ENCODE results near the gene MACROD2.

MACROD2 gene

DNA sequence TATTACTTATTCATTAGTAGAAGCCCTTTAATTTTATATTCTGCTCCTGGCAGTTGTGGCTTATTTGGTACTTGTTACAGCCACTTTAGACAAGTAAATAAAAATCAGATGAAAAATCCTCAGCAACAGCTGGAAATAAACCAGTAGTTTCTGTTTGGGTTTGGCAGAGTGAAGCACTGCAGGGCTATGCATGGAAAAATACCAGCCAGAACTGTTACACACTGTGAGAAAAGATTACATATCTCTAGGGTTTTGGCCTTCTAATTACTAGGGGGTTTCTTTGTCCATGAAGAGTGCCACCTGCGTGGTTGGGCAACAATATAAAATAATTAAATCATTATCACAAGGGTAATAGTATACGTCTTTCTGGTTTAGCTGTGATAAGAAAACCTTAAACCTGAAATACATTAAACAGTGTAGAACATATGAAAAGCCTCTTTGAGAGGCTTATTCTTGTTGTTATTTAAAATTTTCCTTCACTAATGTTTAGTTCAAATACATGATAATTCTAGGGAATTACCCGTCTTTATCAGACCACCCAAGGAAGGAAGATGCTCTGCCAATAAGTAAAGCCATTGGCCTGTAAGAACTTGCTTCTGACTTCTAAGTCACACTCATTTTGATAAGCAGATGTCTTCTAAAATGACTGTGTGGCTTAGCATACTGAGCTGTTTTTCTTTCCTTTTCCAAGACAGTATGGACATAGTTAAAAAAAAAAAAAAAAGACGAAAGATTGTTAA lies 662.1 kb downstream of the MACROD2 start:
- DNase-seq (ENCODE audit: low read depth) = no peak

DNA sequence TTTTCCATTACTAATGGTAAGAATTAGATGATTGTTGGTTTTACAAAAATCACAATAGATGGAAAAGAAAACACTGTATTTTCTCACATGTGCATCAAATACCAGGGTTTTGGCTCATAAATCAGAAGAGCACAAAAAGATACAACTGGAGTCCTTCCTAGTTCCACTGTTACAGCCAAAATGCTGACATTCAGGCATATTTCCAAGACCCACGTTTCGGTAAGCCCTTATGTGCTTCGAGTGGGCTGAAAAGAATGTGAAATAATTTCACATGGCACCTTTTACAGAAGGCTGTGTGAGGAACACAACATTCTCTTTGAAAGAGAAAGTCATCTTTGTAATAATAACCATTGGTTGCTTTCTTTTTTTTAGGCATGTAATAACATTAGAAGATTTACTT lies 668.8 kb downstream of the MACROD2 start:
- no peak for DNase-seq (ENCODE audit: low read depth)

- DNase-seq (ENCODE audit: low read depth) = no peak
Observed at GRCh38 chr20:14666696-14667095, 671.4 kb downstream of the MACROD2 start.

DNA sequence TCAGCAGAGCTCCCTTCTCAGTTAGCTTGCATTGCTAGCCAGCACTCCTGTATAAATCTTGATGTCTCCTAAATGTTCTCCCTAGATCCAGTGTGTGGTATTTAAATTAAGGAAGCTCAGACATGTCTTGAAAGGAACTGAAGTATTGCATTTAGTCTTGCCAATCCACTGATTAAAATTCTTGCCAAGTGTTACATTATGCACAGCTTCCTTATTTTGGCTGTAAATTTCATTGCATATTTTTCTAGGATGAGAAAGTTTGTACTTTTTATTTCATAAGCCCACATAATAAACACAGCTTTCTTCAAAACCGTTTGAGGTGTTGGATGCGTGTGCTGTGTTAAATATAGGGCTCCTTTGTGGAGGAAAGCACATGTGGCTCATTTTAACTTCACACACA lies 671.9 kb downstream of the MACROD2 start:
- no peak for DNase-seq (ENCODE audit: low read depth)

- no peak for DNase-seq (ENCODE audit: low read depth)
Observed at GRCh38 chr20:14672066-14672465, 676.8 kb downstream of the MACROD2 start.

DNA sequence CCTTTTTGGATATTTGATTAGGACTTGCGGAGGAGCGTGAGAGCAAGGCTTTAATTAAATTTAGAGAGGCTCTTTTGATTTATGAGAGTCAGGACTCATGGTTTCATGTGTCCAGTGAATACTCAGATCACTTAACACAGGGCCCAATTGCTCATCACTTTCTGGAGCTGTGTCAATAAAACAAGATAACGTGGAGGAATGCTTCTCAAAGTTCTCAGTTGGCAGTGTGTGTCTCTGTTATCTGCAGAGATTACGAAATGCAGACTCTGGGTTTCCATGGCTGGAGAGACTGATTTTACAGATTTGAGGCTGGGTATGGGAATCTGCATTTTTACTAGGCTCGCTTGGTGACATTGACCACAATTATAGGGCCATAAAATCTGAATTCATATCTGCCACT lies 677.8 kb downstream of the MACROD2 start:
- DNase-seq (ENCODE audit: low read depth) = no peak

- no peak for DNase-seq (ENCODE audit: low read depth)
Observed at GRCh38 chr20:14677455-14677854, 682.1 kb downstream of the MACROD2 start.

- no peak for DNase-seq (ENCODE audit: low read depth)
Observed at GRCh38 chr20:14685183-14685582, 689.9 kb downstream of the MACROD2 start.

DNA sequence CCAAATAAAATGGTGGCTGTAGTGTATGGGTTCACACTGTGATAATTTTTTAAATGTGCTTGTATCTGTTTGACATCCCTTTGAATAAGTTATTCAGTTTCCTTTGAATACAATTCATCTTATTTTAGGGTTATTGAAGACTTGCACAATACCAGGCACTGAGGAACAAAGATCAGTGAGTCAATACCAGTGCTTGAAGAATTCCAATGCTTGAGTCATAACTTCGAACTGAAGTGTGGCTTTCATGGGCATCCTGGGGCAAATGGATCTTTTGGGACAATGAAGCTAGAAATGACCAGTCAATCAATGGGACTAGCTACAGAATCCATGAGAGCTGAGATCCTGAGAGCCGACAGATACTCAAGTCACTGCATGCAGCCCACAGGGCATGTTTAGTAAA lies 692.0 kb downstream of the MACROD2 start:
- DNase-seq (ENCODE audit: low read depth) = no peak

- DNase-seq (ENCODE audit: low read depth) = no peak
Observed at GRCh38 chr20:14688005-14688404, 692.7 kb downstream of the MACROD2 start.

DNA sequence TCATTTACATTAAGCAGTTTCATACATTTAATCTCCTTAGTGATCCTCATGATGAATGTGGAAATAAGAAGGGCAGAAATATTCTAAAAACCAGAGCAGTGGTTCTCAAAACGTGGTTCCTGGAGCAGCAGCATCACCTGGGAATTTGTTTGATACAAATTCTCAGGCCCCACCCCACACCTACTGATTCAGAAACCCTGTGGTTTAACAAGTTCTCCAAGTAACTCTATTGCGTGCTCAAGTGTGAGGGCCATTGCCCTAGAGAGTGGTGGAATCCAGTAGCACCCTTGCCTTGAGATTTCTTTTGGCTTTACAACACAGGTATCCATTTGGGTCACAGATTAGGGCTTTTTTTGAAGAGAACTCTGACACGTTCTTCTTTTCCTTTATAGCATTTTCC lies 696.7 kb downstream of the MACROD2 start:
- DNase-seq (ENCODE audit: low read depth) = no peak

DNA sequence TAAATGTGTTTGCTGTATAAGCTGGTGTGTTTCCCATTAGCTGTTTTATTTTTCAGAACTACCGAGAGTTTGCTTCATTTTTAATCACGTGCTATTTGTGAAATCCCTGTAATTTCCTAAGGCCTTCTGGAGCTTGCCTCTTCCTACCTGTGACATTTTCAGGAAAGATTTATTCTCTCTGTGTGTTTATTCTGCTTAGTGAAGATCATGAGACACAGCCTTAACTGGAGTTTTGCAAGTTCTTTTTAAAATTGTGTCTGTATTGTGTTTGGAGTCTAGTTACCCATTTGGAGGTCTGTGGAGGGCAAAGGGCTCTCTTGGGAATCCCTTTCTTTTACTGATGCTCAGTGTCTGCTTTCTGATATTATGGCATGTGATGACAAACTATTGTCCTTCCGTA lies 701.2 kb downstream of the MACROD2 start:
- DNase-seq (ENCODE audit: low read depth) = no peak

DNA sequence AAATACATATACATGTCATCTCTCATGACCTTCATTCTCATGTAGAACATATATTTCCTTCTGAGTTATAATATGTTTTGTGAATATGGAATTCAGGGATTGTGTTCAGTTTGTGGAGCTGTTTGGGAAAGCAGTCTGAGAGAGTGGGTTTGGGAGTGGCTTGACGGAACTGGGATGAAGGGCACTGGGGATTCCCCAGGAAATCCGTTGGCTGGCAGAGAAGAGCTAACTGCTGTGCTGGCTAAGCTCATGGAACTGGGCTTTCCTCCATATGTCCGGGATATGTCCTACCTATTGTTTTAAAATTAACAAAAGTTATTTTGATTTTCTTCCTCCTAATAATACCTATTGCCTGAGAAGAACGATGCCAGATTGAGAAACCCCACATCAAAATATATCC lies 701.6 kb downstream of the MACROD2 start:
- DNase-seq (ENCODE audit: low read depth) = no peak

- no peak for DNase-seq (ENCODE audit: low read depth)
Observed at GRCh38 chr20:14698125-14698524, 702.8 kb downstream of the MACROD2 start.

DNA sequence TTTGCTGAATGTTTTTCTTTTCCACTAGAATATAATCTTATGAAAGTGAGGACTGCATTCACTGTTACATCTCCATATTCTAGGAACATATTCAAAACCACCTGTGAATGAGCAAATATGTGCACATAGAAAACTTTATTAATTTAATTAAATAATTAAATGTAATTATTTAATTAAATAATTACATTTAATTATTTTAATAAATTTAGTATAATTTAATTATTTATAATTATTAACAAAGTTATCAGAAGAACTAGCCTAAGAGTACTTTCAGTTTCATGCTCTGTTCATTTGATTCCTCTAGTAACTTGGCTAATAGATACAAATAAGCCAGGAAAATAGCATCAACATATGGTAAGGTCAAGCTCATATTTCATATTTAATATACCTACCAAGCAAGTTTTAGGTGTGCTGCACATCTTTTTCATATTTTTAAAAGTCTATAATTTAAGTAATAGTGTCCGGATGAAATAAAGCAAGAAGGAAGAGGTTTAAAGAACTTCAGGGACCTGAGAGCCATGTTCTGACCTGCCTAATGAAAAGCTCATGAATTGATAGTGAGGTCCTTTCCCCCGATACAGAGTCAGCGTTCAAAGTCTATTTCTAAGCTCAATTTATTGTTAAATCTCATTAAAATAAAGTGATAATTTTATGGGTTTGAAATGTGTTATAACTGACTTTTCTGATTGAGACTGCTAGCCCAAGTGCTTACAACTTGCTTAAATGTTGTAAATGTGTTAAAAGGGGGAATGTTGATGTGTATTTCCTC lies 703.5 kb downstream of the MACROD2 start:
- no peak for DNase-seq (ENCODE audit: low read depth)

- DNase-seq (ENCODE audit: low read depth) = no peak
Observed at GRCh38 chr20:14700639-14700960, 705.3 kb downstream of the MACROD2 start.

DNA sequence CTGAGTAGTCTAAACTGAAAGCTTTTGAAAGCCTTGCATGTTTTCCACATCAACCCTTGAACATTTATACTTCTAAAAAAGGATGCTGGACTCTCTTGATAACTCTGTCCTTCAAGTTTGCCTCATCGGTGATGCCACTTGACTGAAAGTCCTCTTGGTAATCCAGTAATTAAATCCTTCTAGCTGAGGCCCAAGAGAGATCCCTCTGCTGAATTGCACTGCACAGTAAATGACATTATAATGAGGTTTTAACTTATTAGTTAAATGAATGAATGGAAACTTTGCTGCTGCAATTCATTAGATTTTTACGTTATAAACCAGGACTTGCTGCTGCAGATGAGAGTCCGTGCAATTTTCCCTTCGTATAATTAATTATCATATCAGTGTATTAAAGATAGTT lies 706.0 kb downstream of the MACROD2 start:
- DNase-seq (ENCODE audit: low read depth) = no peak

DNA sequence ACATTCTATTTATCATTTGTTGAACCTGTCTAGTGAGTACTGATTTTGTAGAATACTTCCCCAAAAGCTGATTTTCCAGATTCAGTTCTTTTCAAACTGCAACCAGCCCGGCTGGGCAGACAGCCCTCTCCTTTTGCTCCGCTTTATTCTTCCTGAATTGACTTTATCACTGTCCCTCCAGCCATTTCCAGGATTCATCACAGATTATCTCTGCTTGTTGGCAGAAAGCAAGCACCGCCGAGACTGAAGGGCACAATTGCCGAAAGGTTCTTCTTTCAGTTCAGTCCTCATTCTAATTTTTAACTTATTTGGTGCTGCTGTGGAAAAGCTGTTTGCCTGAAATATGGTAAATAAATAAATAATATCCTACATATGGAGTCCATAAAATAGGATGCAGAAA lies 711.2 kb downstream of the MACROD2 start:
- no peak for DNase-seq (ENCODE audit: low read depth)

- no peak for DNase-seq (ENCODE audit: low read depth)
Observed at GRCh38 chr20:14707026-14707680, 711.8 kb downstream of the MACROD2 start.

- DNase-seq (ENCODE audit: low read depth) = no peak
Observed at GRCh38 chr20:14707865-14708596, 712.7 kb downstream of the MACROD2 start.

GRCh38 chr20:14709439-14709838 lies 714.1 kb downstream of the MACROD2 start:
- DNase-seq (ENCODE audit: low read depth) = no peak

DNA sequence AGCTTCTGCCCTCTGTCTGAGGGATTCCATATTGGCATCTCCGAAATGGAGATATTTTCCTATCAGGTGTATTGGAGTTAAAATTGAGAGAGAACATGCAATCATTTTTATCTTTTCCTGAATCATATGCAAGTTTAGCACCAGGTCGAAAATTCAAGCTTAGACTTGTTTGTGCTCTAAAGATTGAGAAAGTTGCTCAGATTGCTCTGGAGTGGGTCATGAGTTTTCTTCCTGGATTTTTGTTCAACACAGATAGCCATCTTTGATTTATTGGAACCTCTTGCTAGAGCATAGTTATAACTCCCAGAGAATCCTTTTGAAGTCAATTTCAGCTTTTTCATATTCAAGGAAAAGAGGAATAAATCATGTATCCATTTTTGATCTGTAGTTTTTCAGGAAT lies 715.6 kb downstream of the MACROD2 start:
- no peak for DNase-seq (ENCODE audit: low read depth)

DNA sequence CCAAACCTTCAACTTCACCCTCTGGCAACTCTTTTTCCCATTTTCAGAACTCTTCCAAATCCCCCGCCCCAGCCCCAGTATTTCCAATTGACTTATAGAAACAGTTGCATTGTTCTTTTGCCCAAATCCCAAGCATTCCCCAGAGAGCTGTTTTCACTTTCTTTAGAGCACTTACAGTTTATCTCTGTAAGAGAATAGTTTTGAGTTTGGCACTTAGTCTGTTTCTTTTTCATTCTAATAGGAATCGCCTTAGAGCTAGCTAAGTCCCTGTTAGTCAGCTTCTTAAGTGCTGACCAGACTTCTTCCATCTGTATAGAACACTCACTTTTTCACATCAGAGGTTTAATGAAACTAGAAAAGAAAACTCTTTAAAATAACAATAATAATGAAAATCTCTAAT lies 716.3 kb downstream of the MACROD2 start:
- DNase-seq (ENCODE audit: low read depth) = no peak

Data from T follicular helper cell (primary cell).